ENCODE results near the gene OGDHL. TPM values are rescaled to one million over a fixed set of nuclear protein-coding genes. Genes with fewer than 3 reads are reported as not detected.
"Not testable (repeated sequence)": the region's sequence is repeated elsewhere in the genome, so short reads cannot be mapped to it uniquely, and the experiment has no call there.

OGDHL gene
- total and polyA plus RNA-seq, 8 donors: 0.31 to 26.8 (median 3.7) TPM; not detected in 1

- no peak for TF ChIP-seq CTCF (IDR thresholded peaks at IDR 0.05)
- TF ChIP-seq POLR2AphosphoS5 (IDR thresholded peaks at IDR 0.05): no peak
- no peak for TF ChIP-seq POLR2A (IDR thresholded peaks at IDR 0.05)
- no peak for TF ChIP-seq EP300 (IDR thresholded peaks at IDR 0.05)
- Histone ChIP-seq H3K4me3 (no peak overlapping the region), H3K27me3 (peaks cover 0 to 54% (median 16%) of the 10 kb centered on the region in 3 donors), H3K27ac (no peak overlapping the region), H3K9me3 (no peaks in the 10 kb centered on the region), H3K36me3 (no peaks in the 10 kb centered on the region), H3K4me1 (peaks cover 5 to 14% (median 11%) of the 10 kb centered on the region in 4 donors)
- intact Hi-C loops (cut with DNase I; ENCODE audit: low total_unique reads): no loop called here
- DNase-seq: peak in 1 of 2 donors; percentile 18
- 65 to 91% (median 86%) methylated on average over 4 to 15 of the region's 15 CpGs for WGBS, 5 donors
These were observed 3.7 kb downstream of the OGDHL start for GRCh38 chr10:49758249-49758930.

GRCh38 chr10:49756641-49757040, 5.5 kb downstream of the OGDHL start:
- H3K4me3 ChIP-seq: no peak overlapping the region
- H3K4me1 ChIP-seq: peaks cover 2 to 4% (median 3%) of the 10 kb centered on the region in 4 donors
- intact Hi-C loops (cut with DNase I; ENCODE audit: low total_unique reads): no loop called here
- H3K9me3 ChIP-seq: no peaks in the 10 kb centered on the region
- no peak for TF ChIP-seq POLR2AphosphoS5 (IDR thresholded peaks at IDR 0.05)
- no peak for TF ChIP-seq POLR2A (IDR thresholded peaks at IDR 0.05)
- no peak for TF ChIP-seq CTCF (IDR thresholded peaks at IDR 0.05)
- TF ChIP-seq EP300 (IDR thresholded peaks at IDR 0.05): no peak
- H3K27me3 ChIP-seq: peaks cover 0 to 48% (median 8%) of the 10 kb centered on the region in 3 donors
- no peaks in the 10 kb centered on the region for H3K36me3 ChIP-seq
- WGBS, 5 donors: 65 to 89% (median 86%) methylated on average over 6 of the region's 6 CpGs
- DNase-seq: peak in 1 of 2 donors; percentile 18
- no peak overlapping the region for H3K27ac ChIP-seq

- Histone ChIP-seq H3K27me3 (peaks cover 0 to 47% (median 2%) of the 10 kb centered on the region in 3 donors), H3K4me1 (no peaks in the 10 kb centered on the region), H3K27ac (no peak overlapping the region), H3K4me3 (no peak overlapping the region), H3K9me3 (no peaks in the 10 kb centered on the region), H3K36me3 (no peaks in the 10 kb centered on the region)
- DNase-seq: no peak
- WGBS, 5 donors: 71 to 89% (median 81%) methylated on average over 3 of the region's 3 CpGs
- intact Hi-C loops (cut with DNase I; ENCODE audit: low total_unique reads): no loop called here
- TF ChIP-seq POLR2AphosphoS5 (IDR thresholded peaks at IDR 0.05) (no peak), EP300 (IDR thresholded peaks at IDR 0.05) (no peak), POLR2A (IDR thresholded peaks at IDR 0.05) (no peak), CTCF (IDR thresholded peaks at IDR 0.05) (no peak)
These were observed 6.1 kb downstream of the OGDHL start for GRCh38 chr10:49756031-49756430.

- H3K9me3 ChIP-seq; H3K4me1 ChIP-seq; H3K4me3 ChIP-seq; H3K36me3 ChIP-seq; H3K27ac ChIP-seq; DNase-seq; intact Hi-C loops (cut with DNase I; ENCODE audit: low total_unique reads): not testable (repeated sequence)
- H3K27me3 ChIP-seq: peaks cover 0 to 46% (median 0%) of the 10 kb centered on the region in 3 donors
- WGBS, 5 donors: 79 to 87% (median 82%) methylated on average over 7 of the region's 7 CpGs
These were observed 7.2 kb downstream of the OGDHL start for GRCh38 chr10:49754951-49755350.

GRCh38 chr10:49752584-49752983, 9.5 kb downstream of the OGDHL start:
- WGBS, 5 donors: 81 to 90% (median 87%) methylated on average over 5 to 7 of the region's 7 CpGs
- no peak for DNase-seq
- no peaks in the 10 kb centered on the region for H3K9me3 ChIP-seq
- intact Hi-C loops (cut with DNase I; ENCODE audit: low total_unique reads): no loop called here
- no peak overlapping the region for H3K27ac ChIP-seq
- peaks cover 0 to 30% (median 0%) of the 10 kb centered on the region in 3 donors for H3K27me3 ChIP-seq
- H3K36me3 ChIP-seq: no peaks in the 10 kb centered on the region
- no peak for TF ChIP-seq CTCF (IDR thresholded peaks at IDR 0.05)
- TF ChIP-seq EP300 (IDR thresholded peaks at IDR 0.05): no peak
- TF ChIP-seq POLR2A (IDR thresholded peaks at IDR 0.05): no peak
- no peak for TF ChIP-seq POLR2AphosphoS5 (IDR thresholded peaks at IDR 0.05)
- H3K4me1 ChIP-seq: no peaks in the 10 kb centered on the region
- H3K4me3 ChIP-seq: no peak overlapping the region

Measured in stomach (tissue), 9 donors.